IMR-90 (cell line): ENCODE results near the gene ASPG.

Experiments
- BHLHE40 ChIP-seq: fragments of 150-350 bp; IDR thresholded peaks from 2 replicates; pipeline ENCODE4 v1.6.1; 2016; ENCODE audit warnings: mild to moderate bottlenecking, low read depth, low read length
- CEBPB ChIP-seq: IDR thresholded peaks from 2 replicates; pipeline ENCODE4 v1.6.1; 2012; ENCODE audit warnings: low read depth, low read length, improper control_type of control experiment
- CHD1 ChIP-seq: IDR thresholded peaks from 2 replicates; pipeline ENCODE4 v1.6.1; 2012; ENCODE audit warnings: low read depth, low read length, improper control_type of control experiment
- CTCF ChIP-seq: conservative IDR thresholded peaks from 2 replicates; pipeline ENCODE4 v1.5.1; 2012; ENCODE audit warnings: mild to moderate bottlenecking, low read depth, low read length, improper control_type of control experiment
- ELK1 ChIP-seq: fragments of 150-350 bp; IDR thresholded peaks from 2 replicates; pipeline ENCODE4 v1.6.1; 2016; ENCODE audit warnings: low read depth, mild to moderate bottlenecking, low read length, moderate library complexity, borderline replicate concordance
- FOS ChIP-seq: fragments of 150-350 bp; IDR thresholded peaks from 2 replicates; pipeline ENCODE4 v1.6.1; 2016; ENCODE audit warnings: low read depth, low read length
- NFE2L2 ChIP-seq: fragments of 150-350 bp; IDR thresholded peaks from 2 replicates; pipeline ENCODE4 v1.6.1; 2016; ENCODE audit warnings: low read depth, mild to moderate bottlenecking, low read length
- POLR2A ChIP-seq: IDR thresholded peaks from 2 replicates; pipeline ENCODE4 v1.6.1; 2012; ENCODE audit warnings: mild to moderate bottlenecking, low read depth, low read length
- RAD21 ChIP-seq: IDR thresholded peaks from 2 replicates; pipeline ENCODE4 v1.6.1; 2012; ENCODE audit warnings: low read length, improper control_type of control experiment
- RFX5 ChIP-seq: IDR thresholded peaks from 2 replicates; pipeline ENCODE4 v1.8.0; 2012; ENCODE audit warnings: low read depth, mild to moderate bottlenecking, low read length, moderate library complexity
- SMC3 ChIP-seq: fragments of 150-350 bp; IDR thresholded peaks from 2 replicates; pipeline ENCODE4 v1.6.1; 2016; ENCODE audit warnings: low read depth, mild to moderate bottlenecking, antibody characterized with exemption, low read length, moderate library complexity
- USF2 ChIP-seq: fragments of 150-350 bp; IDR thresholded peaks from 2 replicates; pipeline ENCODE4 v1.6.1; 2017; ENCODE audit warnings: mild to moderate bottlenecking, antibody characterized with exemption, low read length, low read depth

GRCh38 chr14:104098272-104099095 lies 13.0 kb downstream of the ASPG start:
- TF ChIP-seq CTCF (no peak), RAD21 (no peak), USF2 (no peak), BHLHE40 (no peak), POLR2A (no peak), CEBPB (no peak), CHD1 (no peak), SMC3 (no peak), RFX5 (no peak), FOS (no peak), NFE2L2 (no peak), ELK1 (no peak)
